ENCODE measurements around the gene PTCH1.

PTCH1 gene

DNA sequence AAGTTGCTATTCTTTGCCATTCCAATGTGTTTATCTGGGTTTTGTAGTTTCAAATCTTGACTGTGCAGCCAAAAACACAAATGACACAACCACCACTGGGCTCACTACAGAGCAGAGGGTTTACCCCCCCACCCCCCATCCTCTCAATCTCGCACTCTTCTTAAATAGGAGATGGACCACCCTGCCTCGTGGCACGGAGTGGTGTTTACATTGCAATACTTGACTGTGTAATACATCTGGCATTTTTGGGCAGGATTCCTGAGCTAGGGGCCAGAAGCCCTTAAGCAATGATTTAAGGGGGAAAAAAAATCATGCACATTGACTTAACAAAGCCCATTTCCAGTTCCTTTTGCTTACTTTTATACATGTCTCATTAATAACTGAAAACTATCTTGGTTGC, 19.0 kb downstream of the PTCH1 start:
- DNase-seq (ENCODE audit: low spot score), result peak; percentile 9

DNA sequence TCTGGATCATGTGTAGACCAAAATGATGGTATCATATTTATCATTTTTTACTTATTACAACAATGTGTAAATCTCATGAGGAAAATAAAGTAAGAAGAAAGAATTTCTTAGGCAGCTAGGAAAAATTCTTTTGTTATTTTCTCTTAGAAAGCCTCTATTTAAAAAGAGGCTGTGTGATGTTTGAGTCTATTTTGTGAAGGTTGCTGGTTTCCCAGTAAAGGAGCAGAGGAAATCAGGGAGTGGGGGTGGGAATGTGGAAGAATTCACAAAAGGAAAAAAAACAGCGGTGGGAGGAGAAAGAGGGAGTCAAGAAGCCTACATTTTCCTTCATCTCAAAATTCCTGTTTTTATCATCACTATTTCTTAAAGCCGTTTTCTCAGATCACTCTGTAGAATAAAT, 20.1 kb downstream of the PTCH1 start:
- no peak for DNase-seq (ENCODE audit: low spot score)

- DNase-seq (ENCODE audit: low spot score), result no peak
Observed at GRCh38 chr9:95495961-95496360, 20.8 kb downstream of the PTCH1 start.

DNA sequence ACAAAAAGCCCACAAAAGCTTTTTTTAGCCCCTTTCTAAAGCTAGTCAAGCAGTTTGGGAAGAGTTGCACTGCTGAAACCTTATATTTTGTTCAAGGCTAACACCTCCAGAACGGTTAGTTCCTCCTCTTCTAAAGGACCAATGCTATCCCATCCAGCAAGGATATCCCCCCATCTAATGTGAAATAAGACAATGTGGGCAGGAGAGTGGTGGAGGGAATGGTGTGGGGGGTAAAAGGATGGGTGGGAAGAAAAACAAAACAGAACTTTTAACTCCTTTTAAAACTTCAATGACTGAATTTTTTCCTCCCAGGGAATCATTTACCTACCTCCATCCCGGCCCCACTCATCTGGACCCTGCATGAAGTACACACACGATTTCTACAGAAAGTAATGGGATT, 21.2 kb downstream of the PTCH1 start:
- no peak for DNase-seq (ENCODE audit: low spot score)

GRCh38 chr9:95494416-95495371, 22.1 kb downstream of the PTCH1 start:
- no peak for DNase-seq (ENCODE audit: low spot score)

- no peak for DNase-seq (ENCODE audit: low spot score)
Observed at GRCh38 chr9:95494022-95494415, 22.8 kb downstream of the PTCH1 start.

- no peak for DNase-seq (ENCODE audit: low spot score)
Observed at GRCh38 chr9:95493402-95493801, 23.4 kb downstream of the PTCH1 start.

GRCh38 chr9:95491543-95492320, 25.0 kb downstream of the PTCH1 start:
- no peak for DNase-seq (ENCODE audit: low spot score)

DNA sequence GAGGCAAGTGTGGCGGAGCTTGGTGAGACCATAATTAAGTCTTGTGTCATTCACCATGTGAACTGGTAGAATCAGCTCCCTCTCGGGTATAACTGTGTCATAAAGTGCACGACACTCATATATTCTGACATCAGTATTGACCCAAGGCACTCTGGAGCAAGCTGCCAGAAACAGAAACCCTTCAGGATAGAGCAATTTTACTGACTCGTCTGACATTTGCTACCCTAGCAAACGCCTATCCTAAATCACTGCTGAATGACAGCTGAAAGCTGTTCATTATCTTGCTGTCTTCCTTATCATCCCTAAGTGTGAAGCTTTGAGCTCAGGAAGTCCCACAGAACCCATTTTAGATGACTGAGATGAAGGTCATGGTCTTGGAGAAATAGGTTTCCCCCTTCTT, 27.8 kb downstream of the PTCH1 start:
- no peak for DNase-seq (ENCODE audit: low spot score)

- DNase-seq (ENCODE audit: low spot score), result no peak
Observed at GRCh38 chr9:95486318-95486717, 30.5 kb downstream of the PTCH1 start.

GRCh38 chr9:95484225-95484624, 32.5 kb downstream of the PTCH1 start:
- DNase-seq (ENCODE audit: low spot score), result no peak

GRCh38 chr9:95483431-95483830, 33.3 kb downstream of the PTCH1 start:
- no peak for DNase-seq (ENCODE audit: low spot score)

GRCh38 chr9:95482621-95483020, 34.1 kb downstream of the PTCH1 start:
- no peak for DNase-seq (ENCODE audit: low spot score)

DNA sequence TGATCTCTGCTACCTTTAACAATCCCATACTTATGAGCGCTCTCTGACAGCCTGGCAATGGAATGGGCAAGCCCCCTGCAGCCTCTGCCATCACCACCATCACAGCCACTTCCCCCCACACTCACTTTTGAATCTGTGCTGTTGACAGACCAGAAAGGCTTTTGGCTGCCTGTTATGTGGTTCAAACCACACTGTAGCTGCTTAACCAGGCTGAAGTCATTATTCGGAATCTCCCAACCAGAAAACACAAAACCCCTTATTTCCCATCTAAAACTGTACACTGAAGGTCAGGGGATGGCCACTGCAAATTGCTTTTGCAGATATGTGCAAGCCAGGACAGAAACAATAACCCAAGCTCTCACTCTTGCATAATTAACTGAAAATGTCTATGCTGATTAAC, 35.8 kb downstream of the PTCH1 start:
- no peak for DNase-seq (ENCODE audit: low spot score)

DNA sequence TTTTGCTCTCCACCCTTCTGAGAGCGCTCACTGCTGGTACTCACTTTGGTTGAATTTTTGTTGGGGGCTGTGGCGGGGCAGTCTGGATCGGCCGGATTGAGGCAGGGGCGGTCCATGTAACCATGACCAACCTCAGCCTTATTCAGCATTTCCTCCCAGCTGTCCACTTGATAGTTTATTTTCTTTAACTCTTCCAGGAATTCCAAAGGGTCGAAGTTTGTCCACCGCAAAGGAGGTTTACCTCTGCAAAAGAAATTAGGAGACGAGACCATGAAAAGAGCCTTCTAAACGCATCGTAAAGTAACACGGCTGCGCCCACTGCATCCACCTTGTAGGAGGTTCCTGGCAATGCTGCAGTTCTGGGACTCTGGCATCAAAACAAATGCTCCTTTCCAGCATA, 36.4 kb downstream of the PTCH1 start:
- DNase-seq (ENCODE audit: low spot score), result no peak

DNA sequence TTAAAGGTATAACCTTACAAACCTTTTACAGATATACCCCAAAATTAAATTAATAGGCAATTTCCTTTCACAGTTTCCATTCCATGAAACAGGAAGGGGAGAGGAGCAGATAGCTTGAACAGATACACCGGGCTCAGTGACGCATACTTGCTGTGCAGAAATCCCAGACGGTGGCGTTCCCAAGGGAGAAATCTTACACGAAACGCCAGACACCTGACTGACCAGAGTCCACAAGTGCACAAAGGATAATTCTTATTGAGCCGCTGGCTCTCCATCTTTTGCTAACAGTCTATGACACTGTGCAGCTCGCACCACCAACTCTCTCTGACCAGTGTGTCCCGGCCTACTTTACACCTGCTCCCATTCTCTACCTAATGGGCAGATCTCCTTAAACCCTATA, 37.4 kb downstream of the PTCH1 start:
- no peak for DNase-seq (ENCODE audit: low spot score)

- DNase-seq (ENCODE audit: low spot score), result no peak
Observed at GRCh38 chr9:95478335-95478734, 38.4 kb downstream of the PTCH1 start.

DNA sequence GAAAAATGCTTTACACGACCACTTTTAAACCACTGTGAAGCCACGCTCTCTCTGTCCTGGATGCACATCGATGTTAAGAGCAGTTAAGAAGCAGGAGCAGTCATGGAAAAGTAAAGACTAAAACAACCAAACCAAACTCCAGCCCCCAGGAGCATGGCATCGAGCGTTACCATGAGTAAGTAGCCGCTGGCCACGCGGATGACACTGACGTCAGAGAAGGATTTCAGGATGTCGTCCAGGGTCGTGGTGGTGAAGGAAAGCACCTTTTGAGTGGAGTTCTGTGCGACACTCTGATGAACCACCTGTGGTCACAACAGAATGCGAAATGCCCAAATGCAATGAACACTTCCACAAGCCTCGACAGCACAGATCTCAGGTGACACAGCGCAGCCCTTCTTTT, 38.9 kb downstream of the PTCH1 start:
- DNase-seq (ENCODE audit: low spot score), result no peak

DNA sequence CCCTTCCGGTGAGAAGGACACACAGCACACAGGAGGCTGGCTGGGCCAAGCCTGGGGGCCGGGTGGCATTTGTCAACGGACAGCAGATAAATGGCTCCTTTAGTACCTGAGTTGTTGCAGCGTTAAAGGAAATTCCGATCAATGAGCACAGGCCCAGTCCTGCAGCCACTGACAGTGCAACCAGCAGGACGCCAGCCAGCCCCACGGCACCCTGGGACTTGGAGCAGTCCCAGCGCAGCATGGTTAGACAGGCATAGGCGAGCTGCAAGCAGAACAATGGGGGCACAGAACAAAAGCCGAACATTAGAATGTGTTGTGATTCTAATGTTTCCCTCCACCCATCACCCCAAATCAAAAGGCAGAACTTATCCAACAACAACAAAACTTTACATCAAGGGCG, 39.3 kb downstream of the PTCH1 start:
- no peak for DNase-seq (ENCODE audit: low spot score)

- no peak for DNase-seq (ENCODE audit: low spot score)
Observed at GRCh38 chr9:95468791-95469190, 48.0 kb downstream of the PTCH1 start.

- DNase-seq (ENCODE audit: low spot score), result no peak
Observed at GRCh38 chr9:95465115-95465514, 51.7 kb downstream of the PTCH1 start.

GRCh38 chr9:95463148-95464060, 53.4 kb downstream of the PTCH1 start:
- DNase-seq (ENCODE audit: low spot score), result no peak
